ENCODE measurements around the gene FASTKD2.

The FASTKD2 gene

DNA sequence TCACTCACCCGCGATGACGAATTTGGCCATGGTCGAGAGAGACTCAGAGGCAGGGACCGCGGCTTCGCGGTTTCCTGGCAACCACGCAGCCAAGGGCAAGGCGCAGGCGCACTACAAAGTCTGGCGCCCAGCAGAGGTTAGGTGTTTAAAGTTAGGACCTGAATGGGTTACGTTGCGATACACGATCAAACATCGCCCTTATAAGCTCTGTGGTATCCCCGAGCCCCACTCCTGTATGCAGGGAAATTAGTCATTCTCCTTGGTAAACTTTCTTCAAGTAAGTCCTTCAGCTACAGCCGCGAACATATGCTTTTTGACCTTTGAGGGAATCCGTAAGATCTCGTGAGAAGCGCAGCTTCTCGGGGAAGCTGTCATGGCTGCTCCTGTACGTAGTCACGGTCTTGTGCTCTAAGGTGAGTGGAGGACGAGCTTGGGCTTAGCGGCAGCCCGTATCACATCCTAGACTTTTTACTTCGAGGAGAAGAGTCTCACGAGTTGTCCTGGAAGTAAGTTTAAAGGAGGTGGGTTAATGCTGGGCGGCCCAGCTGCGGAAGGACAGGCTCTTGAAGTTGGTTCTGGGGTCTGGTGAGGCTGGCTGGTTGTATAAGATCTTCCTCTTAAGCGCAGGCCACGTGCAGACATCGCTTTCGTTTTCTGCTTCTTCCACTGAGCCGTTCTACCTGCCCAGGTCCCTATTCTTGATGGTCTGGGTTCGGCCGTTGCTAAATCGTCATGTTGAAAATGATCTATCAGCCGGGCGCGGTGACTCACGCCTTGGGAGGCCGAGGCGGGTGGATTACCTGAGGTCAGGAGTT, at the start of gene FASTKD2, which contains the start of gene MDH1B:
Gene FASTKD2, plus strand, starts transcription at position 365 of the 815 bp plus-strand sequence. CDS start 1,088 bp downstream, outside the sequence.
Gene MDH1B, minus strand, starts transcription at position 87 of the 815 bp plus-strand sequence. Its CDS starts 57 bp downstream, at position 30.
- DNase-seq: peak; percentile 92

DNA sequence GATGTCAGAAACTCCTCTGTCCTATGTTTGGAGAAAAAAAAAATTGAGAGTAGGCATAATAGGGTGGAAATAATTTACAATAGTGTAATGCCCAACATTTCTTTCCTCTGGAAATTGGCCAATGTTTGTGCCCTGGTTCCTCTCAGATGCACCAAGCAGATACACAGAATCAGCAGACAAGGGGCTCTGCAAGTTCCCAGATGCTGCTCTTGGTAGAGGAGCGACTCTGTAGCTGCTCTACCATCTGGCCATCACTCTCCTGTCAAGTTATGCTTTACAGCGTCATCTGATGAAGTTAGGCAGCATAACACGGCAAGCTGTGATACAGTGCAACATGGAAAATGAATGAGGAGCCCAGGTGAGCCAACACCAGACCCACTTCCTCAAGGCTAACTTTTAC, 48.8 kb upstream of the FASTKD2 start:
- DNase-seq: peak; percentile 96

DNA sequence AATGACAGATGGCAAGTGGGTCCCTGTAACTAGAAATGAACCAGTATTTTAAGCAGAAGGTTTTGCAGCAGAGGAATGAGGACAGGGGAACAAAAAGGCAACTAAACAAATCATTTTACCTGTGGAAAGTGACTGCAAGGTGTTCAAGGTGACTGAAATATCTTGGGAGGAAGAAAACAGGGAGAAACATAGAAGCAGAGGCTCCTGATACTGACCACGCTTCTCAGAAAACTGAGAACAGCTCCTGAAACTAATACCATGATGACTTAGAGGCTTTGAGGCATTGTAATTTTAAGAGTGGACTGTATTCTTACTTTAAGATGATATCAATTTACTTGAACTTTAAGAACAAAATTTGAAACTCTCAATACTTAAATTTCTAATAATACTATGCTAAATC, 47.1 kb upstream of the FASTKD2 start, which contains the start of gene DYTN:
Gene DYTN, minus strand, starts transcription at position 101 of the 400 bp plus-strand sequence. CDS start 117 bp downstream, outside the sequence.
- peak; percentile 70 for DNase-seq

DNA sequence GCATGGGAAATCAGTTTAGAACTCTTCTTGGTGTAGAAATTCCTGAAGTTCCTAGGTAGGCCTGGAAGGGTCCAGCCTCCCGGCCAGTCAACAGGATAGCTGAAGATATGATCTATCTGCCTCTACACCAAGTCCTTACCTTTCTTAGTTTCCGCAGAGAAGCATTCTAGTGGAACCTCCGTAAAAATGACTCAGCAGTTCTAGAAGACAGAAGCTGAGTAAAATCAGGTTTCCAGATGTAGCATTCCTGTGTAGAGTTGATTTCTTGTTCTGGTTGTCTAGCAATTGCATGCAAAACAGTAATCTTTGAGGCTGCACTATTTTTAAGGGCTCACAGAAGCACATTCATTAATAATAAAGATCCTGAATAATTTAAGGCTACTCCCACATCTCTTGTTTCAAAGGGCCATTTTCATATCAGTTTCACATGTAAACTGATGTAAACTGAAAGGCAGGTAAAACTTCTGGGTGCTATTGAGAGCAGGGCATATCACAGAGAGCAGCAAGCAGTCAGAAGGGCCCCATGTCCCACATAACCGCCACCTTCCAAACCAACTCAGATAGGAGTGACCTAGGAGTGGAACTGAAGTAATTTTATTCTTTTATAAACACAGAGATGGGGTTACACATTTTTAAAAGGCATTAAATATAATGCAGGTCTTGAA, 44.0 kb upstream of the FASTKD2 start:
- no peak for DNase-seq

DNA sequence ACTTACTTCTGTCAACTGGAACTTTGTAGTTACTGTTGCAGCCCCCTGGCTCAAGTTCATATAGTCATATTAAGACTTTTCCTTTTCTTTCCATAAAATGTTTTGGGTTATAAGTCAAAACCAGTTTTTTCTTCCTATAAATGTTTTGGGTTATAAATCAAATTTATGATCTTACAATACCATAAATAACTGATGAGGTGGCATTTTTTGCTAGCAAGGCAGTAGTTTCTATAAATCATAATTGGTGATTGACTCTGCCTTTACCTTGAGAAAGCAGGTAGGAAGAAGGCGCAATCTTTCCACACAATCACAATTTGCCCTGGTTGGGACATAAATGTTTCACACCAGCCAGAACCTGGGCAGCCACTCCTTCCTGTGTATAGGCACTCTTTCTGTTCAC, 42.1 kb upstream of the FASTKD2 start:
- no peak for DNase-seq

DNA sequence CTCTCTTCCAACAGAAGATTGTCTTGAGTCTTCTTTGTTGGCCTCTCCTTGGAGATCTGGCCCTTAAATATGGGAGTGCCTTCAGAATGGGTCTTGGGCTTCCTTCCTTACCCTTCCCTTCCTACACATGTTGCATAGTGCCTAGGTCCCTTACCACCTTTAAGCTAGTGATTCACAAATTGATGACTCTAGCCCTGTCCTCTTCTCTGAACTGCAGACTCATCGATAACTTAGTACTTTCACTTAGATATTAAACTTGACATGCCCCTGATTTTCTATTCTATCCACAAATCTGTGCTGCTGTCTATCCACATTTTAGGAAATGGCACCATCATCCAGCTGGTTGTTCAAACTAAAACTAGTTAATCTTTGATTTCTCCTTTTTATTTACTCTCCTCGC, 38.1 kb upstream of the FASTKD2 start:
- DNase-seq: no peak

DNA sequence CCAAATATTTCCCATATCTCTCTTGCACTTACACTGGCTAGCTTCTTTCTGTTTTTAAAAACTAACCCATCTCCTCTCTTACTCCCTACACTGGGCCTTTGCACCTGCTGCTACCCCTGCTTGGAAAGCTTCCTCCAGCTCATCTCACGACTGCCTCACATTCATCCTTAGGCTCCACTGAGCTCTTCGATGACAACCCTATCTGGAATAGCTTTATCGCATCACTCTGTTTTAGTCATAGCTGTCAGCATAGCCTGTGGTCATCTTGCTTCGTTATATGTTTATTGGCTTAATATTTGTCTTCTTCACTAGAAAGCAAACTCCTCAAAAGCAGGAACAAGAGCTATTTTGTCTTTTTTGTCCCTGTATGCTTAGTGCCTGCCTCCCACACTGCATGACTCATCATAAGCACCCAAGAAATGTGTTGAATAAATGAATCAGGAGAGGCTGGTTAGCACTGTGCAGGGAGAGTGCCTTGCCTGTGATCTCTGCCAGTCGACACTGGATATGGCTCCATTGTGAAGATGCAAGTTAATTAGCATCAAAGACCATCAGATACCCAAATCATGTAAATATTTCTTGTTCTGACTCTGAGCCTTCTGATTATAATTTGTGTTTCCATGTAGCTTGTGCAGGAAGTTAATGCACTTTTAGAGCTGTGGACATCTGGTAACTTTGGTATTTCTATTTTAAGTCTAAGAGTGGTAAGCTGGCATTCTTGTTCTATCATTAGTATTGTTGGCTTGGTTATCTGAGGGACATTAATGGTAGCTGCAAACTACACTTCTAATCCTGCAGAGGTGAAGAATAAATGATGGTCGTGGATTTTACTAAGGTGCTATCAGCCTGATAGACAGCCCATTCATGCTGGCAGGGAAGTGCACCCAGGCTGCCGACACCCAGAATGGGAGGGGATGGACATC, 36.9 kb upstream of the FASTKD2 start:
- DNase-seq: no peak

DNA sequence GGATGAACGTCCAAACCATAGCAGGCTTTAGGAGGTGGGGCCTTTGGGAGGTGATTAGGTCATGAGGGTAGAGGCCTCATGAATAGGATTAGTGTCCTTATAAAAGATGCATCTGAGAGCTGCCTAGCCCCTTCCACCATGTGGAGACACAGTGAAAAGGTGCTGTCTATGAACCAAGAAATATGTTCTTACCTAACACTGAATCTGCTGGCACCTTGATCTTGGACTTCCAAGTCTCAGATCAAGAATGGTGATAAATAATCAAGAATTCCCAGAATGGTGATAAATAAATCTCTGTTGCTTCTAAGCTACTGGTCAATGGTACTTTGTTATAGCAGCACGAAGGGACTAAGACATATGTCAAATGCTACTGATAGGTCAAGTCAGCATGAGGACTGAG, 32.1 kb upstream of the FASTKD2 start:
- DNase-seq: no peak

DNA sequence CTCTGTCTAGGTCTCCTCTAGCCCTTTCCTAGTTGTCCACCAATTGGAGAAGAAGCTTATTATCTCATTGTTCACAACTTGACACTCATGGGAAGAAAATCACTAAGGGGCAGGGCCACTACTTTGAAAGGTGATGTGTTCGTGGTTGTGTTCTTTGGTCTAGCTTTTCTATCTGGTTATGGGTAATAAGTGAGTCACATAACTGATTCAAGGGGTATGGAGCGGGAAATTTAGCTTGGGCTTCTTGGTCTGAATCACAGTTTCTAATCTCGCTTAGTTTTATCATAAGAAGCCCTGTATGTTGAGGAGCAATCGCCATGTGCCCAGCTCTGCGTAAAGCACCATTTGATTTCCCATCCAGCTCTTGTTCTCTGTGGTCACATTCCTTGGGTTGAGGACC, 28.5 kb upstream of the FASTKD2 start:
- DNase-seq: no peak

DNA sequence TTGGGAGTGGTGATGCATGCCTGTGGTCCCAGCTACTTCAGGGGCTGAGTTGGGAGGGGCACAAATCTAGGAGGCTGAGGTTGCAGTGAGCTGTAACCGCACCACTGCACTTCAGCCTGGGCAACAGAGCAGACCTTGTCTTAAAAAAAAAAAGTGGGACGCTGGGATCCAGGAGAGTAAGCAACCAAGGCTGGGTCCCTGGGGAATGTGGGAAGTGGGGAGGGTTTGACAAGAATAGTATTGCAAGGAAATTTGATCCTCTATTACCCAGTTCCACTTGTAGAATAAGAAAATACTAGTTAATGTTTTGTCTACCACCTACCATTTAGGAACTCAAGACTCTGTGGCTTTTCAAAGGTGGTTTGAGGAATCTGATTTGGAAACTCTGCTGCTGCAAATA, 26.1 kb upstream of the FASTKD2 start:
- DNase-seq: peak; percentile 77

DNA sequence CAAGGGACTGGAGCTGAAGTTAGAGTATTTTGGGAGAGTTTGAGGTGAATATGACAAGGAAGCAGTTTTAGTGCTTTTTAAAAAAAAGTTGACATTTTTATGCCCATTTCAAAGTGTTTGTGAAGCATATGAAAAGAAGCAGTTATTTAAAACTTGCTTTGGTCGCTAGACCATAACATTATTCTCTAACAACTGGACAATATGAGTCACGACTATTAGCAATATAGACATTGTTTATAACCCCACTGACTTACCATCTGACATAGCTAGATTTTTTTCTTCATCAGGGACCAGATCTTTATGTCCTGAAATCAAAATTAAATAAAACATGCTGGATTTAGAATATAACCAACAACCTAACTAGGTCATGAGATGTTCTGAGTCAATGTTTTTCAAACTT, 24.6 kb upstream of the FASTKD2 start:
- DNase-seq: no peak

DNA sequence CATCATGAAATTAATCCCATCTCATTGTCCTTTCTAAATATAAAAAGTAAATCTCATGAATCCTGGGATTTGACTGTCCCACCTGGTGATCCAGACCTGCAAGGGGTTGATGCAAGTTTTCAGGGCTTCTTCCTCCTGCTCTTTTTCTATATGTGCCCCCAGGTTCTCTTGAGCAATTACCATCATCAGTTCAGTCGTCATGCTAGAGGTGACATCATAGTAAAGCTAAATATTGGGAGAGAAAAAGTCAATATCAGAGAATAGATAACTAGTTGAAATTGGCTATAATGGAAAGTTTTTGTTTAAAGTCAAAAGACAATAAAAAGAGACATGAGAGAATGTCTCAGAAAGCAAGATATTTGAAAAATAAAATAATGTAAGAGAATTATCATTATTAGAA, 8.6 kb upstream of the FASTKD2 start:
- DNase-seq: no peak

DNA sequence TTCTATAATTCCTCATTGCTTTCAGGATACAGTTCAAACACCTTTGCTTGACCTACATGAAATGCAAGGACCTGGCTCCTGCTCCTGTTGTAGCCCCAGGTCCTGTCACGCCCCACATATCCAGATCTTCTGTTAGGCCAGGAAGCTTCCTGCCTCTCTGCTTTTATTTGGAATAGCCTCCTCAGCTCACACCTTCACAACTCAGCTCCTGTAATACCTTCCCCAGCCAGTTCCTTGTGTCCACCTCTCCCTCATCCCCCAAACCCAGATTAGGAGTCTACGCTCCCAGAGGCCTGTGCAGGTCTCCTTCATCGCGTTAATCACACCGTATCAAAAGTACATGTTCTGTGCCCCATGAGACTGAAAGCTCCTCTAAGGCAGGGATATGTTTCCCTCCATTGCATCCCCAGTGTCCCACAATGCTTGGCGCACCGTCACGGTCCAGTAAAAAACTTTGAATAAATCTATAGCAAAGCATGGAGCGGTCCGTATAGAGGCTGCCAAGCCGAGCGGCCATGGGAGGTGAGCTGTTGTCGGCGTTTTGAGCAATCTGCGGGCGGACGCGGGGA, 649 bp upstream of the FASTKD2 start:
- DNase-seq: no peak

DNA sequence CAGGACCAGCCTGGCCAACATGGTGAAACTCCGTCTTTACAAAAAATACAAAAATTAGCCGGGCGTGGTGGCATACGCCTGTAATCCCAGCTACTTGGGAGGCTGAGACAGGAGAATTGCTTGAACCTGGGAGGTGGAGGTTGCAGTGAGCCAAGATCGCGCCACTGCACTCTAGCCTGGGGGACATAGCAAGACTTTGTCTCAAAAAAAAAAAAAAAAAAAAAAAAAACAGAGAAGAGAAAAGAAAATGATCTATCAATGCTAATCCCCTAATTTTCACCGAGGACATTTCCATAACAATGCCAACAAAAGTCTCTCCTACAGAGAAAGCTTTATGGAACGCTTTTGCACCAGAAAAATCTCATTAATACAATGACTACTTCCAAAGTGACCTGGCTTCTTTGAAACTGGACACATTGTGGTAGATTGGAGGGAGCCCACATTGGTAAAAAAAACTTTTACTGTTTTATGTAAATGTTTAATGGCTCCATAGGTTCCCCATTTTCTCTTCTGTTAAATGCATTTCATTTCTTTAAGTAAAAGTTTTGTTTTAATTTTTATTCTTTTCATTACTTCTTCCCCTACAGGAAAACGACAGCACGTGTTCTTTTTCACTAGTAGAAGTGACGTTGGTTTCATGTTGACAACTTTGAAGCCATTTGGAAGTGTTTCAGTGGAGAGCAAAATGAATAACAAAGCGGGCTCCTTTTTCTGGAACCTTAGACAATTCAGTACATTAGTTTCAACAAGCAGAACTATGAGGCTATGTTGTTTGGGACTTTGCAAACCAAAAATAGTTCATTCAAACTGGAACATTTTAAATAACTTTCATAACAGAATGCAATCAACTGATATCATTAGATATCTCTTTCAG, 888 bp downstream of the FASTKD2 start:
- DNase-seq: no peak

DNA sequence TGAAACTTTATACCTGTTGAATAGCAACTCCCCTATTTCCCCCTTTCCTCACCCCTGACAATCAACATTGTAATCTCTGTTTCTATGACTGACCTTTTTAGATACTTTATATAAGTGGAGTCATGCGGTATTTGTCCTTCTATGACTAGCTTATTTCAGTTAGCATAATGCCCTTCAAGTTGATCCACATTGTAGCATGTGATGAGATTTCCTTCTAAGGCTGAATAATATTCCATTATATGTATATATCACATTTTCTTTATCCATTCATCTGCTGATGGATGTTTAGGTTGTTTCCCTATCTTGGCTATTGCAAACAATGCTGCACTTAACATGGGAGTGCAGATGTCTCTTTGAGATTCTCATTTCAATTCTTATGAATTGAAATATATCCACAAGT, 9.5 kb downstream of the FASTKD2 start:
- no peak for DNase-seq

DNA sequence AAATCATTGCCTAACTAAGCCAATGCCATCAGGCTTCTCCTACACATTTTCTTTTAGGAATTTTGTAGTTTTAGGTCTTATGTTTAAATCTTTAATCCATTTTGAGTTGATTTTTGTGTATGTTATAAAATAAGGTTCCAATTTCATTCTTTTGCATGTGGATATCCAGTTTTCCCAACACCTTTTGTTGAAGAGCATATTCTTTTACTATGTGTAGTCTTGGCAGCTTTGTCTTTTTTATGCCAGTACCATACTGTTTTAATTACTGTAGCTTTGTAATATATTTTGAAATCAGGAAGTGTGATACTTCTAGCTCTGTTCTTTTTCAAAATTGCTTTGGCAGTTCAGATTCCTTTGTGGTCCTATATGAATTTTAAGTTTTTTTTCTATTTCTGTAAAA, 11.0 kb downstream of the FASTKD2 start:
- DNase-seq: no peak

DNA sequence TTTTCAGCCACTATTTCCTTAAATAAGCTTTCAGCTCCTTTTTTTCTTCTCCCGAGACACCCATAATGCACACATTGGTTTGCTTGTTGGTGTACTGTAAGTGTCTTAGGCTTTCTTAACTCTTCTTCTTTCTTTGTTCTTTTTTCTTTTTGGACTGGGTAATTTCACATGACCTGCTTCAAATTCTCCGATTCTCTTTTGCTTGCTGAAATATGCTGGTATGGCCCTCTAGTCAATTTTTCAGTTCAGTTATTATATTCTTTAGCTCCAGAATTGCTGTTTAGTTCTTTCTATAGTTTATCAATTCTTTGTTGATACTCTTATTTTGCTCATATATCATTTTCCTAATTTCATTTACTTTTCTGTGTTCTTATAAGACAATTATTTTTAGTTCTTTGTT, 15.3 kb downstream of the FASTKD2 start:
- no peak for DNase-seq

DNA sequence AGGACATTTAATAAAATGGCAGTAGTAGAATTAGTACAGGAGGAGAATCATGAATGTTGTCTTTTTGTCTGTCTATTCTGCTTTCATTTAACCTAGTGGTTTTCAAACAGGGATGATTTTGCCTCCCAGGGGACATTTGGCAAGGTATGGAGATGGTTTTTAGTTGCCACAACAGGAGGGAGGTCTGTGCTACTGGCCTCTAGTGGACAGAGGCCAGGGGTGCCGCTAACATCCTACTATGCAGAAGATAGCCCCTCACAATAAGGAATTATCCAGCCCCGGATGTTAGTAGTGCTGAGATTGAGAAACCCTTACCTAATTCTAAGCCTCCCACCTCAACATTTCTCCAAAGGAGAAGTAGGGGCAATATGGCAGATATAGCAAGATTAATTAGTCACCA, 18.3 kb downstream of the FASTKD2 start:
- DNase-seq: no peak

DNA sequence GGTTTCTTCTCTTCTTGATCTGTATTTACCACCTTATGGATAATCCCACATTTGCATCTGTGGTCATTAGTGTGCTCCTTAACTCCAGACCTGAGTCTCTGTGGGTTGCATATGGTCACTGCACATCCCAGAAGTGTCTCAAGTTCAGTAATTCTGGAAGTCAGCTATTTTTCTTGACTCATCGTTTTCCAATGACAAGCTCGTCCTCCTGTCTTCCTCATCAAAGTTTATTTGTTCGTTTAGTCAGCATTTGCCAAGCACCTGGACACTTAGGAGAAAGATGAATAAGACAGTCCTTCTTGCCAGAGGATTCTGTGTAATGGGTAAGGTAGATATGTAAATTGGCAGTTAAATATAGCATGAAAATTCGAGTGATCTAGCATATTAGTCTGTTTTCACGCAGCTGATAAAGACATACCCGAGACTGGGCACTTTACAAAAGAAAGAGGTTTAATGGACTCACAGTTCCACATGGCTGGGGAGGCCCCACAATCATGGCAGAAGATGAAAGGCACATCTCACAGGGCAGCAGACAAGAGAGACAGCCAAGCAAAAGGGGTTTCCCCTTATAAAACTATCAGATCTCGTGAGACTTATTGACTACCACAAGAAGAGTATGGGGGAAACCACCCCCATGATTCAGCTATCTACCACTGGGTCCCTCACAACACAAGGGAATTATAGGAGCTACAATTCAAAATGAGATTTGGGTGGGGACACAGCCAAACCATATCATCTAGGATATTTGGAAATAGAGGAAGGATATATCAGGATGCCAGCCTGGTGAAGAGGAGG, 19.4 kb downstream of the FASTKD2 start:
- no peak for DNase-seq

DNA sequence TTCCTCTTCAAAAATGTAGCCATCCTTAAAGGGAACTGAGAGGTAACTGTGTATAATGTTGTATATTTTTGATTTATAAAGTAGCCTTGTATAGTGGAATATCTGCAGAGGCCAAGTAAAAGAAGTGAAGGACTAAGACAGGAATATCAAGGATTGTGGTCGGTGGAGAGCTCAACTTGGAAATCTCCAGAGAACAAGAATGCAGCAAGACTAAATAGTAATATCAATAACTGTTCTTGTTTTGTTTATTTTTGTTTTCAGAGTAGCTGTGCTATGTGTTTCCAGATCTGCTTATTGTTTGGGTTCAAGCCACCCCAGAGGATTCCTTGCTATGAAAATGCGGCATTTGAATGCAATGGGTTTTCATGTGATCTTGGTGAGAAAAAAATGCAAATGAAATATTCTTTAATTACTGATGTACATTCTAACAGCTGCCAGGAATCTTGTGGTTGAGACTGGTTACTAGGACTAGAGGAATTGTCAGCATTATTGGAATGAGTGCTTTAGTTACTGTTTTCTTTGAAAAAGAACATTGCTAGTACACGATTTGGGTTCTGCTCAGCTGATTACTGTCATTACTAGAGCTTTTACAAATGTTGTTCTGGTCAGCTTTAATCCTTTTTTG, 25.0 kb downstream of the FASTKD2 start:
- DNase-seq: no peak

All from NCI-H2171 treated with DMSO at 0.1 percent for 48 hours (cell line).